HepG2 (cell line): ENCODE data around the gene DNAJB6. TPM values are rescaled to one million over a fixed set of nuclear protein-coding genes. Genes with fewer than 3 reads are reported as not detected.

Experiments
- ATAC-seq: fragments of 200-7000 bp; cut with Tn5 transposase; 3 replicates; pipeline ENCODE4 v1.9.1; 2020; ENCODE audit warnings: mild to moderate bottlenecking, moderate library complexity
- BruUV-seq: library from RNA; stranded (reverse); fragments of 400-500 nt; replicated peaks from 2 replicates; lab custom pipeline; 2021; lab: Mats Ljungman, UMichigan
- CTCF ChIA-PET: fragments of 300-600 bp; formaldehyde crosslinking; extraction: SDS; loops from one replicate; lab custom pipeline; 2021; ENCODE audit warnings: low total read pairs, inconsistent platforms, low intra/inter-chr PET ratio; lab: Yijun Ruan, JAX
- POLR2A ChIA-PET: fragments of 350-600 bp; sonication (Branson Sonifier 250); formaldehyde crosslinking; loops from one replicate; lab custom pipeline; 2020; ENCODE audit warnings: antibody characterized with exemption, inconsistent platforms; lab: Yijun Ruan, JAX
- DNase-seq: peaks from one replicate; pipeline ENCODE4 v3.0.0-alpha.2; 2015; ENCODE audit warnings: low spot score
- FAIRE-seq: peaks from 3 replicates; lab custom pipeline; 2011; peaks lifted over from hg19 to GRCh38; lab: Jason Lieb, UNC
- H2AFZ ChIP-seq: one replicate; pipeline ENCODE4 v1.6.1; 2011; ENCODE audit warnings: low read length, inconsistent platforms
- H3K27ac ChIP-seq: fragments of 300-600 bp; 3 replicates; pipeline ENCODE4 v1.8.0; 2011; ENCODE audit warnings: mixed run types, mild to moderate bottlenecking, mixed read lengths, low read length, inconsistent platforms; ENCODE audit not compliant: insufficient read depth; ENCODE audit errors: extremely low read length
- H3K27me3 ChIP-seq, 2 experiments: fragments of 200-600 bp in 1 of 2; 2 replicates in 1 of 2; 3 replicates in 1 of 2; pipeline versions ENCODE4 v1.6.0 to v1.8.0; 2011; ENCODE audit warnings: low read length in 2 of 2, mild to moderate bottlenecking in 2 of 2, moderate library complexity in 2 of 2, inconsistent platforms in 1 of 2; ENCODE audit not compliant: insufficient read depth in 2 of 2, control insufficient read depth in 1 of 2
- H3K36me3 ChIP-seq, 2 experiments: fragments of 200-600 bp in 1 of 2; replicated peaks in 1 of 2; 2 replicates in 1 of 2; 3 replicates in 1 of 2; pipeline versions ENCODE4 v1.5.1 to v1.8.0; 2011; ENCODE audit warnings: low read length in 2 of 2, inconsistent platforms in 1 of 2; ENCODE audit not compliant: insufficient read depth in 2 of 2, control insufficient read depth in 1 of 2
- H3K4me1 ChIP-seq: 2 replicates; pipeline ENCODE4 v1.5.1; 2012; ENCODE audit warnings: low read length, inconsistent platforms; ENCODE audit not compliant: insufficient read depth
- H3K4me2 ChIP-seq: 2 replicates; pipeline ENCODE4 v1.6.0; 2011; ENCODE audit warnings: low read depth, low read length, inconsistent platforms
- H3K4me3 ChIP-seq, 3 experiments: fragments of 200-600 bp in 1 of 3; sonication (generic), shearing (Covaris generic) in 1 of 3; replicated peaks in 1 of 3; 2 replicates each; pipeline ENCODE4 v1.5.1; 2011 to 2016; ENCODE audit warnings: low read length in 3 of 3, inconsistent platforms in 2 of 3, low read depth in 2 of 3, mild to moderate bottlenecking in 2 of 3, control low read depth in 1 of 3, mixed read lengths in 1 of 3; ENCODE audit not compliant: insufficient read depth in 1 of 3
- H3K79me2 ChIP-seq: one replicate; pipeline ENCODE4 v1.6.1; 2011; ENCODE audit warnings: low read length, inconsistent platforms; ENCODE audit not compliant: insufficient read depth
- H3K9ac ChIP-seq: 2 replicates; pipeline ENCODE4 v1.6.0; 2011; ENCODE audit warnings: mild to moderate bottlenecking, low read depth, low read length, inconsistent platforms; ENCODE audit not compliant: insufficient read depth
- H3K9me3 ChIP-seq: 2 replicates; pipeline ENCODE4 v1.5.1; 2012; ENCODE audit warnings: mild to moderate bottlenecking, low read length
- H4K20me1 ChIP-seq: 2 replicates; pipeline ENCODE4 v1.6.0; 2011; ENCODE audit warnings: inconsistent platforms, mild to moderate bottlenecking, low read length, moderate library complexity; ENCODE audit not compliant: insufficient read depth
- CBFB ChIP-seq: sonication (generic); formaldehyde crosslinking; IDR thresholded peaks from 2 replicates; pipeline ENCODE4 v1.4.0; 2020; ENCODE audit warnings: missing genetic modification reagents
- FOXK2 ChIP-seq: fragments of 450-650 bp; IDR thresholded peaks from 2 replicates; pipeline ENCODE4 v1.6.1; 2016
- PRPF4 ChIP-seq: fragments of 200-400 bp; formaldehyde crosslinking; IDR thresholded peaks from 2 replicates; pipeline ENCODE4 v1.6.1; 2016; ENCODE audit warnings: low read length, low read depth; ENCODE audit not compliant: poor library complexity, severe bottlenecking
- REL ChIP-seq: sonication (generic); formaldehyde crosslinking; conservative IDR thresholded peaks from 2 replicates; pipeline ENCODE4 v1.8.0; 2022; ENCODE audit warnings: mild to moderate bottlenecking, missing genetic modification reagents, moderate library complexity
- RELA ChIP-seq: sonication (generic); formaldehyde crosslinking; IDR thresholded peaks from 2 replicates; pipeline ENCODE4 v1.4.0; 2020; ENCODE audit warnings: missing genetic modification reagents
- SAFB2 ChIP-seq: sonication (generic); formaldehyde crosslinking; IDR thresholded peaks from 2 replicates; pipeline ENCODE4 v1.5.1; 2020; ENCODE audit warnings: missing genetic modification reagents, low read depth, mild to moderate bottlenecking, borderline replicate concordance
- ZFP62 ChIP-seq: sonication (generic); formaldehyde crosslinking; IDR thresholded peaks from 2 replicates; pipeline ENCODE4 v1.4.0; 2020; ENCODE audit warnings: missing genetic modification reagents
- ZNF10 ChIP-seq: sonication (generic); formaldehyde crosslinking; IDR thresholded peaks from 2 replicates; pipeline ENCODE4 v1.4.0; 2020; ENCODE audit warnings: mild to moderate bottlenecking, low read depth, missing genetic modification reagents, borderline replicate concordance
- ZNF24 ChIP-seq: fragments of 450-650 bp; IDR thresholded peaks from 2 replicates; pipeline ENCODE4 v1.6.1; 2017; ENCODE audit warnings: antibody characterized with exemption, mild to moderate bottlenecking
- ZNF841 ChIP-seq: sonication (generic); formaldehyde crosslinking; IDR thresholded peaks from 2 replicates; pipeline ENCODE4 v1.8.1; 2023; ENCODE audit warnings: missing genetic modification reagents, borderline replicate concordance
- WGBS: methylation state at CpG from one replicate; pipeline ENCODE4 v1.1.6; 2017; ENCODE audit warnings: low lambda C conversion rate; 5-methylcytosine and 5-hydroxymethylcytosine counted together
- in situ Hi-C: cut with HindIII; loops from 2 replicates; pipeline ENCODE4 v1.10.0; 2017; ENCODE audit warnings: low pct_unique_long_range_greater_than_20kb; ENCODE audit not compliant: extremely low pct_ligation_motif_present
- intact Hi-C: fragments of 100-400 bp; cut with micrococcal nuclease; formaldehyde crosslinking; loops from one replicate; pipeline ENCODE4 v1.10.0; 2022; ENCODE audit not compliant: unreplicated experiment
- polyA plus RNA-seq, 8 experiments: library from polyadenylated mRNA; depleted of rRNA in 3 of 8; stranded (reverse) in 7 of 8; unstranded in 1 of 8; fragments of >200 nt; fragmentation: Illumina TruSeq in 4 of 8; extraction: Trizol in 4 of 8; gene quantifications; 2 replicates each; pipeline versions ENCODE4 v1.2.1 to v1.2.3, GENCODE V29; 2011 to 2016; ENCODE audit warnings: low read depth in 4 of 8, missing spikeins in 1 of 8, mixed read lengths in 1 of 8; ENCODE audit not compliant: insufficient read depth in 1 of 8
- total RNA-seq, 5 experiments: library from RNA; depleted of rRNA; stranded (reverse); fragments of >200 nt; fragmentation: Illumina TruSeq; extraction: Trizol; gene quantifications; 2 replicates each; pipeline ENCODE4 v1.2.3, GENCODE V29; 2016; ENCODE audit warnings: low read depth in 1 of 5
- TF ChIP-seq, protein P1 (sequence below): IDR thresholded peaks from 2 replicates; pipeline ENCODE4 v1.6.1; 2018; ENCODE audit warnings: missing genetic modification reagents
- TF ChIP-seq, protein P2 (sequence below): sonication (generic); formaldehyde crosslinking; conservative IDR thresholded peaks from 2 replicates; pipeline ENCODE4 v1.4.0; 2020; ENCODE audit warnings: mild to moderate bottlenecking, missing genetic modification reagents, moderate library complexity
- TF ChIP-seq, protein P3 (sequence below): sonication (generic); formaldehyde crosslinking; IDR thresholded peaks from 2 replicates; pipeline ENCODE4 v1.5.1; 2020; ENCODE audit warnings: mild to moderate bottlenecking, missing genetic modification reagents
- TF ChIP-seq, protein P4 (sequence below): sonication (generic); formaldehyde crosslinking; conservative IDR thresholded peaks from 2 replicates; pipeline ENCODE4 v1.5.0; 2020; ENCODE audit warnings: missing genetic modification reagents

DNAJB6 gene
- total and polyA plus RNA-seq, 2 of the 13 experiments (the other 11 are each of a cell fraction or from before 2014, with no cell fraction given), result 29.9 to 53.9 TPM

DNA sequence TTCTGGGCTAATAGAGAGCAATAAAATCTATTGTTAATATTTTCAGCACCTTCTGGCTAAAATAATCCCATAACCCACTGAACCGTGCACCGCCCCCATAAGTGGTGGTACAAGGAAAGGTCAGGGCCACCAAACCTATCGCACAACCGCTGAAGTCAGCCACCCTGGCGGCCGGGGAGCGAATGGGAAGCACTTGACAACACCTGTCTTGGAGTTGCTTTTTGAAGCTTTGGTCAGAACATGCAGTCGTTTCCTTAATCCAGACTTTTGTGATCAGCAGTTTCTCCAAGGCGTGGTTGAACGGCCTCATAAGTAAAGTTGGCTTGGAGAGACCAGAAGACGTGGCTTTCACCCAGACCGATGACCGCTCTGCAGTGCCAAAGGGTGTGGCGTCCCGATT is 97.4 kb downstream of the DNAJB6 start (continued):
- TF ChIP-seq PRPF4 (no peak), ZFP62 (CRISPR knock-in tag) (no peak), ZNF10 (no peak), ZNF24 (no peak), ZNF841 (CRISPR knock-in tag) (no peak), SAFB2 (CRISPR knock-in tag) (no peak)
- TF ChIP-seq, protein P1, sequence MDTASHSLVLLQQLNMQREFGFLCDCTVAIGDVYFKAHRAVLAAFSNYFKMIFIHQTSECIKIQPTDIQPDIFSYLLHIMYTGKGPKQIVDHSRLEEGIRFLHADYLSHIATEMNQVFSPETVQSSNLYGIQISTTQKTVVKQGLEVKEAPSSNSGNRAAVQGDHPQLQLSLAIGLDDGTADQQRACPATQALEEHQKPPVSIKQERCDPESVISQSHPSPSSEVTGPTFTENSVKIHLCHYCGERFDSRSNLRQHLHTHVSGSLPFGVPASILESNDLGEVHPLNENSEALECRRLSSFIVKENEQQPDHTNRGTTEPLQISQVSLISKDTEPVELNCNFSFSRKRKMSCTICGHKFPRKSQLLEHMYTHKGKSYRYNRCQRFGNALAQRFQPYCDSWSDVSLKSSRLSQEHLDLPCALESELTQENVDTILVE (CRISPR knock-in tag), result no peak
- TF ChIP-seq, protein P2, sequence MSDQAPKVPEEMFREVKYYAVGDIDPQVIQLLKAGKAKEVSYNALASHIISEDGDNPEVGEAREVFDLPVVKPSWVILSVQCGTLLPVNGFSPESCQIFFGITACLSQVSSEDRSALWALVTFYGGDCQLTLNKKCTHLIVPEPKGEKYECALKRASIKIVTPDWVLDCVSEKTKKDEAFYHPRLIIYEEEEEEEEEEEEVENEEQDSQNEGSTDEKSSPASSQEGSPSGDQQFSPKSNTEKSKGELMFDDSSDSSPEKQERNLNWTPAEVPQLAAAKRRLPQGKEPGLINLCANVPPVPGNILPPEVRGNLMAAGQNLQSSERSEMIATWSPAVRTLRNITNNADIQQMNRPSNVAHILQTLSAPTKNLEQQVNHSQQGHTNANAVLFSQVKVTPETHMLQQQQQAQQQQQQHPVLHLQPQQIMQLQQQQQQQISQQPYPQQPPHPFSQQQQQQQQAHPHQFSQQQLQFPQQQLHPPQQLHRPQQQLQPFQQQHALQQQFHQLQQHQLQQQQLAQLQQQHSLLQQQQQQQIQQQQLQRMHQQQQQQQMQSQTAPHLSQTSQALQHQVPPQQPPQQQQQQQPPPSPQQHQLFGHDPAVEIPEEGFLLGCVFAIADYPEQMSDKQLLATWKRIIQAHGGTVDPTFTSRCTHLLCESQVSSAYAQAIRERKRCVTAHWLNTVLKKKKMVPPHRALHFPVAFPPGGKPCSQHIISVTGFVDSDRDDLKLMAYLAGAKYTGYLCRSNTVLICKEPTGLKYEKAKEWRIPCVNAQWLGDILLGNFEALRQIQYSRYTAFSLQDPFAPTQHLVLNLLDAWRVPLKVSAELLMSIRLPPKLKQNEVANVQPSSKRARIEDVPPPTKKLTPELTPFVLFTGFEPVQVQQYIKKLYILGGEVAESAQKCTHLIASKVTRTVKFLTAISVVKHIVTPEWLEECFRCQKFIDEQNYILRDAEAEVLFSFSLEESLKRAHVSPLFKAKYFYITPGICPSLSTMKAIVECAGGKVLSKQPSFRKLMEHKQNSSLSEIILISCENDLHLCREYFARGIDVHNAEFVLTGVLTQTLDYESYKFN, result no peak

DNA sequence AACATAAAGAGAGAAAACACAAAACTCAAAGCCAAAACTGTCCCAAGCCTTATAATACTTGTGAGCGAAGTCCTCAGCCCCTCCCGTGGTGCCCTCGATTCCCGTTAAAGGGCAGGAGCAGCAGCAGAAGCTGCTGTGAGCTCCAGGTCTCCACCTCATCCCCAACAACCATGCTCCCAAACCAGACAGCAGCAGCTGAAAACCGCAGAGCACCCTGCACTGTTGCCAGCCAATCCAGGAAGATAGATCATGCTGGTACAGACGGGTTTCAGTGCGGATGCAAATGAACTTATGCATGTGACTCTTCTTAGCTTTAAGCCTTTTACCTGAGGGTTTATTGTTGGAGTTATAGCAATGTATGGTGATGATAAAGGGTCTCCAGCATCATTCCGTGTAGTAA is 97.9 kb downstream of the DNAJB6 start:
- no TSS peak for BruUV-seq
- Histone ChIP-seq H3K27me3 (peaks cover 0 to 36% of the 10 kb centered on the region in 2 experiments), H3K4me1 (no peaks in the 10 kb centered on the region), H3K79me2 (no peaks in the 10 kb centered on the region), H2AFZ (no peak overlapping the region), H3K9ac (no peak overlapping the region), H3K27ac (no peak overlapping the region), H3K36me3 (no peaks in the 10 kb centered on the region), H3K9me3 (no peaks in the 10 kb centered on the region), H3K4me2 (no peak overlapping the region), H3K4me3 (no peak overlapping the region), H4K20me1 (0 out of 2 replicates have a peak, but pooled peaks cover 2% of the 10 kb centered on the region)
- ATAC-seq (no peak), FAIRE-seq (no peak), DNase-seq (no peak)
- WGBS, result 18% methylated on average over 8 of the region's 8 CpGs
- CTCF ChIA-PET, result no interaction called here
- intact Hi-C loops (no loop called here), in situ Hi-C loops (no loop called here)
- POLR2A ChIA-PET, result no interaction called here
- TF ChIP-seq RELA (no peak), CBFB (no peak), REL (CRISPR knock-in tag) (no peak), FOXK2 (no peak)
- TF ChIP-seq, protein P3, sequence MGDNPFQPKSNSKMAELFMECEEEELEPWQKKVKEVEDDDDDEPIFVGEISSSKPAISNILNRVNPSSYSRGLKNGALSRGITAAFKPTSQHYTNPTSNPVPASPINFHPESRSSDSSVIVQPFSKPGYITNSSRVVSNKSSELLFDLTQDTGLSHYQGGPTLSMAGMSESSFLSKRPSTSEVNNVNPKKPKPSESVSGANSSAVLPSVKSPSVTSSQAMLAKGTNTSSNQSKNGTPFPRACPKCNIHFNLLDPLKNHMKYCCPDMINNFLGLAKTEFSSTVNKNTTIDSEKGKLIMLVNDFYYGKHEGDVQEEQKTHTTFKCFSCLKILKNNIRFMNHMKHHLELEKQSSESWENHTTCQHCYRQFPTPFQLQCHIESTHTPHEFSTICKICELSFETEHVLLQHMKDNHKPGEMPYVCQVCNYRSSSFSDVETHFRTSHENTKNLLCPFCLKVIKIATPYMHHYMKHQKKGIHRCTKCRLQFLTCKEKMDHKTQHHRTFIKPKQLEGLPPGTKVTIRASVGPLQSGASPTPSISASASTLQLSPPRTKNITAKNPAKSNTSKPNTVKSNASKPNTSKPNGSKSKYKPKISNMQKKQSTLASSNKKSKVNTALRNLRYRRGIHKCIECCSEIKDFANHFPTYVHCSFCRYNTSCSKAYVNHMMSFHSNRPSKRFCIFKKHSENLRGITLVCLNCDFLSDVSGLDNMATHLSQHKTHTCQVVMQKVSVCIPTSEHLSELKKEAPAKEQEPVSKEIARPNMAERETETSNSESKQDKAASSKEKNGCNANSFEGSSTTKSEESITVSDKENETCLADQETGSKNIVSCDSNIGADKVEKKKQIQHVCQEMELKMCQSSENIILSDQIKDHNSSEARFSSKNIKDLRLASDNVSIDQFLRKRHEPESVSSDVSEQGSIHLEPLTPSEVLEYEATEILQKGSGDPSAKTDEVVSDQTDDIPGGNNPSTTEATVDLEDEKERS (CRISPR knock-in tag), result no peak
- TF ChIP-seq, protein P4, sequence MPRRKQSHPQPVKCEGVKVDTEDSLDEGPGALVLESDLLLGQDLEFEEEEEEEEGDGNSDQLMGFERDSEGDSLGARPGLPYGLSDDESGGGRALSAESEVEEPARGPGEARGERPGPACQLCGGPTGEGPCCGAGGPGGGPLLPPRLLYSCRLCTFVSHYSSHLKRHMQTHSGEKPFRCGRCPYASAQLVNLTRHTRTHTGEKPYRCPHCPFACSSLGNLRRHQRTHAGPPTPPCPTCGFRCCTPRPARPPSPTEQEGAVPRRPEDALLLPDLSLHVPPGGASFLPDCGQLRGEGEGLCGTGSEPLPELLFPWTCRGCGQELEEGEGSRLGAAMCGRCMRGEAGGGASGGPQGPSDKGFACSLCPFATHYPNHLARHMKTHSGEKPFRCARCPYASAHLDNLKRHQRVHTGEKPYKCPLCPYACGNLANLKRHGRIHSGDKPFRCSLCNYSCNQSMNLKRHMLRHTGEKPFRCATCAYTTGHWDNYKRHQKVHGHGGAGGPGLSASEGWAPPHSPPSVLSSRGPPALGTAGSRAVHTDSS (CRISPR knock-in tag), result no peak
